Stimulated activated CD8-positive, alpha-beta memory T cell treated with anti-CD3 and anti-CD28 coated beads, Interleukin-12 subunit alpha, Interleukin-12 subunit beta, amount 100 ng/mL, for 24 hours (primary cell): ENCODE data around the gene P2RY14.

Experiments
- DNase-seq: peaks from one replicate; pipeline ENCODE4 v3.0.0-alpha.2; 2020; ENCODE audit errors: extremely low read depth

Gene P2RY14

GRCh38 chr3:151301787-151302186 is 23.4 kb upstream of the P2RY14 start:
- DNase-seq = no peak

GRCh38 chr3:151300539-151300938 is 22.2 kb upstream of the P2RY14 start:
- DNase-seq = no peak

GRCh38 chr3:151299006-151299405 is 20.7 kb upstream of the P2RY14 start:
- DNase-seq = no peak

GRCh38 chr3:151297429-151297828 is 19.1 kb upstream of the P2RY14 start:
- DNase-seq = no peak

- DNase-seq = no peak
Observed at GRCh38 chr3:151296226-151296625, 17.9 kb upstream of the P2RY14 start.

- no peak for DNase-seq
Observed at GRCh38 chr3:151293127-151293526, 14.8 kb upstream of the P2RY14 start.

- DNase-seq = no peak
Observed at GRCh38 chr3:151290673-151291072, 12.3 kb upstream of the P2RY14 start.

- no peak for DNase-seq
Observed at GRCh38 chr3:151289445-151289844, 11.1 kb upstream of the P2RY14 start.

GRCh38 chr3:151285940-151286339 is 7.6 kb upstream of the P2RY14 start:
- no peak for DNase-seq

- no peak for DNase-seq
Observed at GRCh38 chr3:151283907-151284461, 5.6 kb upstream of the P2RY14 start.

GRCh38 chr3:151283387-151283786 is 5.0 kb upstream of the P2RY14 start:
- no peak for DNase-seq

GRCh38 chr3:151282921-151283320 is 4.6 kb upstream of the P2RY14 start:
- no peak for DNase-seq

- no peak for DNase-seq
Observed at GRCh38 chr3:151281671-151282324, 3.5 kb upstream of the P2RY14 start.

GRCh38 chr3:151276687-151277042 is 1.7 kb downstream of the P2RY14 start:
- no peak for DNase-seq

GRCh38 chr3:151276038-151276686 is 2.2 kb downstream of the P2RY14 start:
- no peak for DNase-seq

- DNase-seq = no peak
Observed at GRCh38 chr3:151275091-151275490, 3.3 kb downstream of the P2RY14 start.

GRCh38 chr3:151269631-151270030 is 8.7 kb downstream of the P2RY14 start:
- DNase-seq = no peak

- no peak for DNase-seq
Observed at GRCh38 chr3:151268267-151269235, 9.8 kb downstream of the P2RY14 start.

- DNase-seq = no peak
Observed at GRCh38 chr3:151267066-151267465, 11.3 kb downstream of the P2RY14 start.

GRCh38 chr3:151265866-151266265 is 12.5 kb downstream of the P2RY14 start:
- DNase-seq = no peak

GRCh38 chr3:151265166-151265565 is 13.2 kb downstream of the P2RY14 start:
- no peak for DNase-seq

GRCh38 chr3:151264605-151265004 is 13.7 kb downstream of the P2RY14 start:
- no peak for DNase-seq
